Activated T-helper 1 cell treated with anti-CD3 and anti-CD28 coated beads, Interleukin-12 subunit alpha, Interleukin-12 subunit beta, Interleukin-2, Interleukin-4 antibody, amounts not matched to agents 30 ng/mL and 10 ng/mL and 1 ng/mL, durations not matched to agents 14 hours and 24 hours and 36 hours (primary cell): ENCODE results near the gene PNLIP. TPM values are rescaled to one million over a fixed set of nuclear protein-coding genes. Genes with fewer than 3 reads are reported as not detected.

Experiments
- DNase-seq: peaks from one replicate; pipeline ENCODE4 v3.0.0; 2021; ENCODE audit warnings: low spot score
- H3K27ac Mint-ChIP-seq: one replicate; pipeline ENCODE4 v1.8.0; 2021; ENCODE audit warnings: mild to moderate bottlenecking, mixed read lengths
- H3K27me3 Mint-ChIP-seq: one replicate; pipeline ENCODE4 v1.8.0; 2022; ENCODE audit warnings: mild to moderate bottlenecking, moderate library complexity, mixed read lengths; ENCODE audit not compliant: insufficient read depth
- H3K36me3 Mint-ChIP-seq: one replicate; pipeline ENCODE4 v1.8.0; 2021; ENCODE audit warnings: low read depth, mixed read lengths
- H3K4me1 Mint-ChIP-seq: one replicate; pipeline ENCODE4 v1.8.0; 2021; ENCODE audit warnings: low read depth, mixed read lengths
- H3K4me3 Mint-ChIP-seq: one replicate; pipeline ENCODE4 v1.8.0; 2021; ENCODE audit warnings: mild to moderate bottlenecking, moderate library complexity, mixed read lengths
- H3K9me3 Mint-ChIP-seq: one replicate; pipeline ENCODE4 v1.8.0; 2021; ENCODE audit warnings: mixed read lengths
- intact Hi-C: fragments of 100-400 bp; cut with micrococcal nuclease; formaldehyde crosslinking; loops from one replicate; pipeline ENCODE4 v1.15.1; 2024
- total RNA-seq: library from RNA; stranded (reverse); gene quantifications from 2 replicates; pipeline ENCODE4 v1.2.3, GENCODE V29; 2022

PNLIP gene
- not detected in 2 replicates for total RNA-seq

GRCh38 chr10:116545756-116546155 lies at the start of gene PNLIP:
Gene PNLIP, plus strand, starts transcription at chr10:116545931. Its CDS starts 162 bp downstream, at chr10:116546093.
- no peaks in the 10 kb centered on the region for H3K4me1 Mint-ChIP-seq
- DNase-seq, result no peak

GRCh38 chr10:116504786-116505185 lies 40.9 kb upstream of the PNLIP start:
- no peaks in the 10 kb centered on the region for H3K4me1 Mint-ChIP-seq
- H3K36me3 Mint-ChIP-seq, result no peaks in the 10 kb centered on the region
- H3K4me3 Mint-ChIP-seq, result no peak overlapping the region
- DNase-seq, result no peak
- H3K9me3 Mint-ChIP-seq, result no peaks in the 10 kb centered on the region
- intact Hi-C loops, result no loop called here
- no peak overlapping the region for H3K27ac Mint-ChIP-seq
- peaks cover 2% of the 10 kb centered on the region for H3K27me3 Mint-ChIP-seq

More at GRCh38 chr10:116545756-116546155, at the start of gene PNLIP:
- H3K4me3 Mint-ChIP-seq, result no peak within 1 kb of the TSS
- intact Hi-C loops, result no loop called here
- no peaks in the 10 kb centered on the region for H3K27me3 Mint-ChIP-seq
- H3K36me3 Mint-ChIP-seq, result no peaks in the 10 kb centered on the region
- no peak within 1 kb of the TSS for H3K27ac Mint-ChIP-seq
- no peaks in the 10 kb centered on the region for H3K9me3 Mint-ChIP-seq

- H3K9me3 Mint-ChIP-seq, result no peaks in the 10 kb centered on the region
- intact Hi-C loops, result no loop called here
- H3K36me3 Mint-ChIP-seq, result no peaks in the 10 kb centered on the region
- no peak overlapping the region for H3K4me3 Mint-ChIP-seq
- H3K4me1 Mint-ChIP-seq, result no peaks in the 10 kb centered on the region
- no peak for DNase-seq
- peaks cover 2% of the 10 kb centered on the region for H3K27me3 Mint-ChIP-seq
- no peak overlapping the region for H3K27ac Mint-ChIP-seq
Measured at GRCh38 chr10:116510565-116510964, 35.2 kb upstream of the PNLIP start.

- Mint-ChIP-seq H3K4me1 (no peaks in the 10 kb centered on the region), H3K36me3 (no peaks in the 10 kb centered on the region), H3K27me3 (peaks cover 2% of the 10 kb centered on the region), H3K4me3 (no peak overlapping the region), H3K9me3 (no peaks in the 10 kb centered on the region), H3K27ac (no peak overlapping the region)
- intact Hi-C loops, result no loop called here
- DNase-seq, result no peak
Measured at GRCh38 chr10:116511365-116511764, 34.4 kb upstream of the PNLIP start.

- Mint-ChIP-seq H3K27me3 (no peaks in the 10 kb centered on the region), H3K4me3 (no peak overlapping the region), H3K9me3 (no peaks in the 10 kb centered on the region), H3K36me3 (no peaks in the 10 kb centered on the region), H3K27ac (no peak overlapping the region), H3K4me1 (no peaks in the 10 kb centered on the region)
- intact Hi-C loops, result no loop called here
- no peak for DNase-seq
Measured at GRCh38 chr10:116521424-116522290, 24.1 kb upstream of the PNLIP start.

GRCh38 chr10:116522803-116523381 lies 22.8 kb upstream of the PNLIP start:
- Mint-ChIP-seq H3K4me3 (no peak overlapping the region), H3K36me3 (no peaks in the 10 kb centered on the region), H3K27ac (no peak overlapping the region), H3K4me1 (no peaks in the 10 kb centered on the region), H3K27me3 (no peaks in the 10 kb centered on the region), H3K9me3 (no peaks in the 10 kb centered on the region)
- intact Hi-C loops, result no loop called here
- DNase-seq, result no peak

GRCh38 chr10:116524736-116525135 lies 21.0 kb upstream of the PNLIP start:
- intact Hi-C loops, result no loop called here
- no peaks in the 10 kb centered on the region for H3K9me3 Mint-ChIP-seq
- no peaks in the 10 kb centered on the region for H3K4me1 Mint-ChIP-seq
- no peak for DNase-seq
- H3K27ac Mint-ChIP-seq, result no peak overlapping the region
- H3K4me3 Mint-ChIP-seq, result no peak overlapping the region
- no peaks in the 10 kb centered on the region for H3K27me3 Mint-ChIP-seq
- no peaks in the 10 kb centered on the region for H3K36me3 Mint-ChIP-seq

- no peak overlapping the region for H3K27ac Mint-ChIP-seq
- no peak overlapping the region for H3K4me3 Mint-ChIP-seq
- H3K36me3 Mint-ChIP-seq, result no peaks in the 10 kb centered on the region
- DNase-seq, result no peak
- no peaks in the 10 kb centered on the region for H3K4me1 Mint-ChIP-seq
- H3K9me3 Mint-ChIP-seq, result no peaks in the 10 kb centered on the region
- H3K27me3 Mint-ChIP-seq, result no peaks in the 10 kb centered on the region
- intact Hi-C loops, result no loop called here
Measured at GRCh38 chr10:116526219-116526618, 19.5 kb upstream of the PNLIP start.

- no peak overlapping the region for H3K27ac Mint-ChIP-seq
Measured at GRCh38 chr10:116536810-116537209, 8.9 kb upstream of the PNLIP start.

GRCh38 chr10:116538456-116538855 lies 7.3 kb upstream of the PNLIP start:
- no peak overlapping the region for H3K27ac Mint-ChIP-seq
- H3K9me3 Mint-ChIP-seq, result no peaks in the 10 kb centered on the region
- H3K36me3 Mint-ChIP-seq, result no peaks in the 10 kb centered on the region
- no peak overlapping the region for H3K4me3 Mint-ChIP-seq
- intact Hi-C loops, result no loop called here
- no peaks in the 10 kb centered on the region for H3K4me1 Mint-ChIP-seq
- peaks cover 2% of the 10 kb centered on the region for H3K27me3 Mint-ChIP-seq
- no peak for DNase-seq

More at GRCh38 chr10:116536810-116537209, 8.9 kb upstream of the PNLIP start:
- H3K4me3 Mint-ChIP-seq, result no peak overlapping the region
- H3K36me3 Mint-ChIP-seq, result no peaks in the 10 kb centered on the region
- intact Hi-C loops, result no loop called here
- peaks cover 2% of the 10 kb centered on the region for H3K27me3 Mint-ChIP-seq
- DNase-seq, result no peak
- H3K4me1 Mint-ChIP-seq, result no peaks in the 10 kb centered on the region
- H3K9me3 Mint-ChIP-seq, result no peaks in the 10 kb centered on the region

GRCh38 chr10:116538992-116539391 lies 6.7 kb upstream of the PNLIP start:
- no peaks in the 10 kb centered on the region for H3K9me3 Mint-ChIP-seq
- DNase-seq, result no peak
- peaks cover 2% of the 10 kb centered on the region for H3K27me3 Mint-ChIP-seq
- no peaks in the 10 kb centered on the region for H3K36me3 Mint-ChIP-seq
- no peak overlapping the region for H3K4me3 Mint-ChIP-seq
- H3K27ac Mint-ChIP-seq, result no peak overlapping the region
- no peaks in the 10 kb centered on the region for H3K4me1 Mint-ChIP-seq
- intact Hi-C loops, result no loop called here

GRCh38 chr10:116540814-116541213 lies 4.9 kb upstream of the PNLIP start:
- H3K4me1 Mint-ChIP-seq, result no peaks in the 10 kb centered on the region
- intact Hi-C loops, result no loop called here
- H3K4me3 Mint-ChIP-seq, result no peak overlapping the region
- peaks cover 2% of the 10 kb centered on the region for H3K27me3 Mint-ChIP-seq
- DNase-seq, result no peak
- H3K27ac Mint-ChIP-seq, result no peak overlapping the region
- H3K9me3 Mint-ChIP-seq, result no peaks in the 10 kb centered on the region
- no peaks in the 10 kb centered on the region for H3K36me3 Mint-ChIP-seq

- H3K4me3 Mint-ChIP-seq, result no peak overlapping the region
- intact Hi-C loops, result no loop called here
- H3K36me3 Mint-ChIP-seq, result no peaks in the 10 kb centered on the region
- no peak for DNase-seq
- no peaks in the 10 kb centered on the region for H3K4me1 Mint-ChIP-seq
- H3K27me3 Mint-ChIP-seq, result no peaks in the 10 kb centered on the region
- no peak overlapping the region for H3K27ac Mint-ChIP-seq
- H3K9me3 Mint-ChIP-seq, result no peaks in the 10 kb centered on the region
Measured at GRCh38 chr10:116542007-116542677, 3.6 kb upstream of the PNLIP start.
